Kidney epithelial cell (primary cell): Measurements from ENCODE around the gene CUL9. TPM values are rescaled to one million over a fixed set of nuclear protein-coding genes. Genes with fewer than 3 reads are reported as not detected.

Experiments used
- DNase-seq: peaks from one replicate; pipeline ENCODE4 v3.0.0-alpha.2; 2010; ENCODE audit warnings: low read depth
- H3K27me3 ChIP-seq: 2 replicates; pipeline ENCODE4 v1.6.0; 2011; ENCODE audit warnings: low read length; ENCODE audit not compliant: control insufficient read depth, insufficient read depth
- H3K36me3 ChIP-seq: 2 replicates; pipeline ENCODE4 v1.5.1; 2011; ENCODE audit warnings: low read length; ENCODE audit not compliant: control insufficient read depth, insufficient read depth
- H3K4me3 ChIP-seq: 2 replicates; pipeline ENCODE4 v1.5.1; 2011; ENCODE audit warnings: low read depth, mild to moderate bottlenecking, control low read depth, low read length
- total RNA-seq: library from RNA; depleted of rRNA; stranded (reverse); fragments of >200 nt; gene quantifications from 2 replicates; pipeline ENCODE4 v1.2.3, GENCODE V29; 2015
- TF ChIP-seq, protein P1 (sequence below): IDR thresholded peaks from 2 replicates; pipeline ENCODE4 v1.5.1; 2011; ENCODE audit warnings: mild to moderate bottlenecking, moderate library complexity, low read length, control low read depth, inconsistent platforms; ENCODE audit not compliant: insufficient read depth, poor library complexity, severe bottlenecking

CUL9 gene
- total RNA-seq, 1 donor from 2014 or later = 41.1 TPM

- TF ChIP-seq, protein P1, sequence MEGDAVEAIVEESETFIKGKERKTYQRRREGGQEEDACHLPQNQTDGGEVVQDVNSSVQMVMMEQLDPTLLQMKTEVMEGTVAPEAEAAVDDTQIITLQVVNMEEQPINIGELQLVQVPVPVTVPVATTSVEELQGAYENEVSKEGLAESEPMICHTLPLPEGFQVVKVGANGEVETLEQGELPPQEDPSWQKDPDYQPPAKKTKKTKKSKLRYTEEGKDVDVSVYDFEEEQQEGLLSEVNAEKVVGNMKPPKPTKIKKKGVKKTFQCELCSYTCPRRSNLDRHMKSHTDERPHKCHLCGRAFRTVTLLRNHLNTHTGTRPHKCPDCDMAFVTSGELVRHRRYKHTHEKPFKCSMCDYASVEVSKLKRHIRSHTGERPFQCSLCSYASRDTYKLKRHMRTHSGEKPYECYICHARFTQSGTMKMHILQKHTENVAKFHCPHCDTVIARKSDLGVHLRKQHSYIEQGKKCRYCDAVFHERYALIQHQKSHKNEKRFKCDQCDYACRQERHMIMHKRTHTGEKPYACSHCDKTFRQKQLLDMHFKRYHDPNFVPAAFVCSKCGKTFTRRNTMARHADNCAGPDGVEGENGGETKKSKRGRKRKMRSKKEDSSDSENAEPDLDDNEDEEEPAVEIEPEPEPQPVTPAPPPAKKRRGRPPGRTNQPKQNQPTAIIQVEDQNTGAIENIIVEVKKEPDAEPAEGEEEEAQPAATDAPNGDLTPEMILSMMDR = no peak
- peaks cover 3% of the 10 kb centered on the region for H3K27me3 ChIP-seq
- no peak for DNase-seq
- H3K36me3 ChIP-seq = no peaks in the 10 kb centered on the region
- no peak overlapping the region for H3K4me3 ChIP-seq
Observed at GRCh38 chr6:43231053-43231452, 49.1 kb downstream of the CUL9 start.

GRCh38 chr6:43231735-43232450, 49.9 kb downstream of the CUL9 start:
- no peaks in the 10 kb centered on the region for H3K36me3 ChIP-seq
- peaks cover 3% of the 10 kb centered on the region for H3K27me3 ChIP-seq
- no peak for DNase-seq
- TF ChIP-seq, protein P1 = no peak
- H3K4me3 ChIP-seq = no peak overlapping the region

- TF ChIP-seq, protein P1 = no peak
- H3K27me3 ChIP-seq = peaks cover 13% of the 10 kb centered on the region
- H3K4me3 ChIP-seq = no peak overlapping the region
- H3K36me3 ChIP-seq = no peaks in the 10 kb centered on the region
- no peak for DNase-seq
Observed at GRCh38 chr6:43235841-43236240, 53.8 kb downstream of the CUL9 start.

DNA sequence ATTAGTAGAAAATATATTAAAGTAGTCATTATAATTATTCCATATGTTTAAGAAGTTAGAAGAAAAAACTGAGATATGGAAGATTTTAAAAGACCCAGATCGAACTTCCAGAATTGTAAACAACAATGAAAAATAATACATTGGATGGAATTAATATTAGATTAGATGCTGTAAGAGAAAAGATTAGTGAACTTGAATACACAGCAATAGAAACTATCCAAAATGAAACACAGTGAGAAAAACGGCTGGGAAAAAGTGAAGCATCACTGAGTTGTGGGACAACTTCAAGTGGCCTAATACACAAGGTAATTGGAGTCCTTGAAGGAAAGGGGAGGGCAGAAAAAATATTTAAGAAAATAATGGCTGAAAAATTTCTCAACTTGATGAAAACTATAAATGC, 57.1 kb downstream of the CUL9 start:
- no peak overlapping the region for H3K4me3 ChIP-seq
- TF ChIP-seq, protein P1 = no peak
- no peak for DNase-seq
- H3K27me3 ChIP-seq = peaks cover 36% of the 10 kb centered on the region
- H3K36me3 ChIP-seq = no peaks in the 10 kb centered on the region

GRCh38 chr6:43240950-43241349, 59.0 kb downstream of the CUL9 start:
- no peak overlapping the region for H3K4me3 ChIP-seq
- H3K36me3 ChIP-seq = no peaks in the 10 kb centered on the region
- TF ChIP-seq, protein P1 = no peak
- H3K27me3 ChIP-seq = peaks cover 47% of the 10 kb centered on the region
- DNase-seq = no peak

DNA sequence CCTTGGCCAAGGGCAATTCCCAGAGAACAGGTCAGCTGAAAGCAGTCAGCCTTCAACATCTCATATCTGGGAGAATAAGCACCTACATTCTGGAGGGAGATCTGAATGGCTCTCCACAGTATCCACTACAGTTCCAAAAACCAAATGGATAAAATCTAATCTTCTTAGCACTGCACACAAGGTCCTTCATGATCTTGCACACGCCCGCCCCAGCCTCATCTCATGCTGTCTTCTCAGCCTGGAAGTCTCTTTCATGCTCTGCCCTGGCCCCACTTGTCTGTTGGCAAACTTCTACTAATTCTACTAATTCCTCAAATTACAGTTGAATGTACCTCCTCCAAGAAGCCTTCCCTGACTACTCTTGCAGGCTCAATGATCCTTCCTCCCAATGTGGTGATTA, 59.5 kb downstream of the CUL9 start:
- H3K27me3 ChIP-seq = peaks cover 47% of the 10 kb centered on the region
- H3K4me3 ChIP-seq = no peak overlapping the region
- DNase-seq = no peak
- TF ChIP-seq, protein P1 = no peak
- H3K36me3 ChIP-seq = no peaks in the 10 kb centered on the region
